HepG2 (cell line): ENCODE results near the gene ZNF75A. TPM values are rescaled to one million over a fixed set of nuclear protein-coding genes. Genes with fewer than 3 reads are reported as not detected.

ENCODE experiments used
- HDAC6 ChIP-seq: fragments of 200-600 bp; sonication (generic); IDR thresholded peaks from 2 replicates; pipeline ENCODE4 v1.7.0; 2017; ENCODE audit warnings: mild to moderate bottlenecking, antibody characterized with exemption, low read length, low read depth
- MED8 ChIP-seq: sonication (generic); formaldehyde crosslinking; IDR thresholded peaks from 2 replicates; pipeline ENCODE4 v1.8.1; 2023; ENCODE audit warnings: mild to moderate bottlenecking, missing genetic modification reagents; ENCODE audit not compliant: insufficient replicate concordance
- NPAS2 ChIP-seq: sonication (generic); formaldehyde crosslinking; IDR thresholded peaks from 2 replicates; pipeline ENCODE4 v1.8.0; 2022; ENCODE audit warnings: mild to moderate bottlenecking, missing genetic modification reagents, borderline replicate concordance
- NR2F2 ChIP-seq: IDR thresholded peaks from 2 replicates; pipeline ENCODE4 v1.6.1; 2012; ENCODE audit warnings: low read depth, inconsistent platforms, borderline replicate concordance
- PAF1 ChIP-seq: IDR thresholded peaks from 2 replicates; pipeline ENCODE4 v1.6.1; 2016; ENCODE audit warnings: missing genetic modification reagents, missing compliant biosample characterization
- PLRG1 ChIP-seq: fragments of 450-650 bp; conservative IDR thresholded peaks from 2 replicates; pipeline ENCODE4 v1.6.1; 2016
- RNF2 ChIP-seq: fragments of 450-650 bp; conservative IDR thresholded peaks from 2 replicates; pipeline ENCODE4 v1.6.1; 2016; ENCODE audit warnings: low read depth
- ZNF430 ChIP-seq: sonication (generic); formaldehyde crosslinking; IDR thresholded peaks from 2 replicates; pipeline ENCODE4 v1.9.0; 2021; ENCODE audit warnings: mild to moderate bottlenecking, missing genetic modification reagents
- polyA plus RNA-seq, 8 experiments: library from polyadenylated mRNA; depleted of rRNA in 3 of 8; stranded (reverse) in 7 of 8; unstranded in 1 of 8; fragments of >200 nt; fragmentation: Illumina TruSeq in 4 of 8; extraction: Trizol in 4 of 8; gene quantifications; 2 replicates each; pipeline versions ENCODE4 v1.2.1 to v1.2.3, GENCODE V29; 2011 to 2016; ENCODE audit warnings: low read depth in 4 of 8, missing spikeins in 1 of 8, mixed read lengths in 1 of 8; ENCODE audit not compliant: insufficient read depth in 1 of 8
- total RNA-seq, 5 experiments: library from RNA; depleted of rRNA; stranded (reverse); fragments of >200 nt; fragmentation: Illumina TruSeq; extraction: Trizol; gene quantifications; 2 replicates each; pipeline ENCODE4 v1.2.3, GENCODE V29; 2016; ENCODE audit warnings: low read depth in 1 of 5
- TF ChIP-seq, protein P1 (sequence below): sonication (generic); formaldehyde crosslinking; IDR thresholded peaks from 2 replicates; pipeline ENCODE4 v1.4.0; 2020; ENCODE audit warnings: mild to moderate bottlenecking, missing genetic modification reagents
- TF ChIP-seq, protein P2 (sequence below): sonication (generic); formaldehyde crosslinking; IDR thresholded peaks from 2 replicates; pipeline ENCODE4 v1.4.0; 2020; ENCODE audit warnings: mild to moderate bottlenecking, missing genetic modification reagents

The ZNF75A gene
- total and polyA plus RNA-seq, 2 of the 13 experiments (the other 11 are each of a cell fraction or from before 2014, with no cell fraction given) = 1.4 to 2.1 TPM

DNA sequence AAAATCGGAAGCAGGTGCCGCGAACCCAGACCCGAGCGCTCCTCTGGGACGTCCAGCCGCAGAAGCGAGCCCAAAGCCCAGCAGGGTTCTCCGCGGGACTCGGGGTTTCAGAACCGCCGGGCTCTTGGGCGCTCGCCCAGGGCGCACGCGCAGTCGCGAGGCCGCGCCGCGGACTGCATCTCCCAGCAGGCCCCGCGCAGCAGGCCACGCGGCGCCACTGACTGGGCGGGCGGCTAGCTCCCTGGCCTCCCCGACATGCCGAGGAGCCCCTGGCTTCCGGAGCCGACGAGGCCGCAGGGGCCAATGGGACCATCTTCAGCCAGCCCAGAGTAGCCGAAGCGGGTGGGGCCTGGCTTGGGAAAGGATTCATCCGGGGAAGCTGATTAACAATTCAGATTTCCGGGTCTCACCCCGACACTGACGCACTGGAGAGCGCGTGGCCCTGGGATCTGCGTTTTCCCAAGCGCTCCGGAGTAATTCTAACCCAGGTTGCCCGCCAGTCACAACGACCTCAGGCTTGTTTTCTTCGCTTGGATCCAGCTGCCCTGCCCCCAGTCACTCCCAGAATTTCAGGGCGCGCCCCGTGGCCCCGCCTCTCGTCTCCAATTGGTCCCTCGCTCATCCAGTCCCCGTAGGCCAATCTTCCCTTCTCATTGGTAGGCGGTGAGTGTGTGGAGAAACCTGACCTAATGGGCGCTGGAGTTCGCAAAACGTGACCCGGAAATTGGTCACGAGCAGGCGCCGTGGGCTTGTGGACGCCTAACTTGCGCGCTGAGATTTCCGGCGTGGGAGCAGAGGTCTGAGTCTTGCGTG lies 22.4 kb upstream of the ZNF75A start, which contains the start of gene ZNF263 (continued):
- TF ChIP-seq NR2F2 (no peak), PLRG1 (no peak), HDAC6 (no peak), ZNF430 (CRISPR knock-in tag) (no peak; the same call in 1 of the 2 replicates), MED8 (CRISPR knock-in tag) (peak; percentile 59), RNF2 (peak; percentile 60), NPAS2 (CRISPR knock-in tag) (no peak), PAF1 (CRISPR knock-in tag) (no peak)
- TF ChIP-seq, protein P1, sequence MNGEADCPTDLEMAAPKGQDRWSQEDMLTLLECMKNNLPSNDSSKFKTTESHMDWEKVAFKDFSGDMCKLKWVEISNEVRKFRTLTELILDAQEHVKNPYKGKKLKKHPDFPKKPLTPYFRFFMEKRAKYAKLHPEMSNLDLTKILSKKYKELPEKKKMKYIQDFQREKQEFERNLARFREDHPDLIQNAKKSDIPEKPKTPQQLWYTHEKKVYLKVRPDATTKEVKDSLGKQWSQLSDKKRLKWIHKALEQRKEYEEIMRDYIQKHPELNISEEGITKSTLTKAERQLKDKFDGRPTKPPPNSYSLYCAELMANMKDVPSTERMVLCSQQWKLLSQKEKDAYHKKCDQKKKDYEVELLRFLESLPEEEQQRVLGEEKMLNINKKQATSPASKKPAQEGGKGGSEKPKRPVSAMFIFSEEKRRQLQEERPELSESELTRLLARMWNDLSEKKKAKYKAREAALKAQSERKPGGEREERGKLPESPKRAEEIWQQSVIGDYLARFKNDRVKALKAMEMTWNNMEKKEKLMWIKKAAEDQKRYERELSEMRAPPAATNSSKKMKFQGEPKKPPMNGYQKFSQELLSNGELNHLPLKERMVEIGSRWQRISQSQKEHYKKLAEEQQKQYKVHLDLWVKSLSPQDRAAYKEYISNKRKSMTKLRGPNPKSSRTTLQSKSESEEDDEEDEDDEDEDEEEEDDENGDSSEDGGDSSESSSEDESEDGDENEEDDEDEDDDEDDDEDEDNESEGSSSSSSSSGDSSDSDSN (CRISPR knock-in tag) = peak; percentile 50
- TF ChIP-seq, protein P2, sequence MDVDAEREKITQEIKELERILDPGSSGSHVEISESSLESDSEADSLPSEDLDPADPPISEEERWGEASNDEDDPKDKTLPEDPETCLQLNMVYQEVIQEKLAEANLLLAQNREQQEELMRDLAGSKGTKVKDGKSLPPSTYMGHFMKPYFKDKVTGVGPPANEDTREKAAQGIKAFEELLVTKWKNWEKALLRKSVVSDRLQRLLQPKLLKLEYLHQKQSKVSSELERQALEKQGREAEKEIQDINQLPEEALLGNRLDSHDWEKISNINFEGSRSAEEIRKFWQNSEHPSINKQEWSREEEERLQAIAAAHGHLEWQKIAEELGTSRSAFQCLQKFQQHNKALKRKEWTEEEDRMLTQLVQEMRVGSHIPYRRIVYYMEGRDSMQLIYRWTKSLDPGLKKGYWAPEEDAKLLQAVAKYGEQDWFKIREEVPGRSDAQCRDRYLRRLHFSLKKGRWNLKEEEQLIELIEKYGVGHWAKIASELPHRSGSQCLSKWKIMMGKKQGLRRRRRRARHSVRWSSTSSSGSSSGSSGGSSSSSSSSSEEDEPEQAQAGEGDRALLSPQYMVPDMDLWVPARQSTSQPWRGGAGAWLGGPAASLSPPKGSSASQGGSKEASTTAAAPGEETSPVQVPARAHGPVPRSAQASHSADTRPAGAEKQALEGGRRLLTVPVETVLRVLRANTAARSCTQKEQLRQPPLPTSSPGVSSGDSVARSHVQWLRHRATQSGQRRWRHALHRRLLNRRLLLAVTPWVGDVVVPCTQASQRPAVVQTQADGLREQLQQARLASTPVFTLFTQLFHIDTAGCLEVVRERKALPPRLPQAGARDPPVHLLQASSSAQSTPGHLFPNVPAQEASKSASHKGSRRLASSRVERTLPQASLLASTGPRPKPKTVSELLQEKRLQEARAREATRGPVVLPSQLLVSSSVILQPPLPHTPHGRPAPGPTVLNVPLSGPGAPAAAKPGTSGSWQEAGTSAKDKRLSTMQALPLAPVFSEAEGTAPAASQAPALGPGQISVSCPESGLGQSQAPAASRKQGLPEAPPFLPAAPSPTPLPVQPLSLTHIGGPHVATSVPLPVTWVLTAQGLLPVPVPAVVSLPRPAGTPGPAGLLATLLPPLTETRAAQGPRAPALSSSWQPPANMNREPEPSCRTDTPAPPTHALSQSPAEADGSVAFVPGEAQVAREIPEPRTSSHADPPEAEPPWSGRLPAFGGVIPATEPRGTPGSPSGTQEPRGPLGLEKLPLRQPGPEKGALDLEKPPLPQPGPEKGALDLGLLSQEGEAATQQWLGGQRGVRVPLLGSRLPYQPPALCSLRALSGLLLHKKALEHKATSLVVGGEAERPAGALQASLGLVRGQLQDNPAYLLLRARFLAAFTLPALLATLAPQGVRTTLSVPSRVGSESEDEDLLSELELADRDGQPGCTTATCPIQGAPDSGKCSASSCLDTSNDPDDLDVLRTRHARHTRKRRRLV (CRISPR knock-in tag) = 0 out of 2 replicates have a peak, but pooled peaks have one; percentile 56
- TF ChIP-seq, all 625 proteins: peak for 266
